Measurements from ENCODE around the gene ARL4C.
"Not testable (repeated sequence)": the region's sequence is repeated elsewhere in the genome, so short reads cannot be mapped to it uniquely, and the experiment has no call there.

- TF ChIP-seq POLR2A, CTCF (IDR thresholded peaks at IDR 0.05): not testable (repeated sequence)
Measured at GRCh38 chr2:234455246-234455645, 41.6 kb downstream of the ARL4C start.
